Measurements from ENCODE around the gene SCRN3.

DNA sequence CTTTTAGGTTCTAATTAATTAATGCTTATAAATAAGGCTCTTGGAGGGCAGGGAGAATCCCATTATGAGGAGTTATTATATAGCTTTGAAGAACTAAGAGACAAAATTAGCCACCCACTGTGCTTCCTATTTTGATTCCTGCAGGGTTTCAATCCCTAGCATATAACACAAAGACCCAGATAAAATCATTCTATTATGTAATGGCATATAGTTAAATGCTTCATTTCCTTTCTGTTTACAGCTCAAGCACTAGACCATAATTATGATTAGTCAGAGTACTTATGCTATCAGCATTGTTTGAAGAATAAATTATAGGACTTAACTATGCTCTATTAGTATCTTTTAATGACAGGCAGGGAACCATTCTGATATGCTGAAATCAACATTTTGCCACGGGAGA lies 82.2 kb downstream of the SCRN3 start:
- TF ChIP-seq CTCF (IDR thresholded peaks at IDR 0.05; ENCODE audit: insufficient read depth, low read length, poor library complexity, severe bottlenecking) (no peak), EZH2phosphoT487 (conservative IDR thresholded peaks at IDR 0.05; ENCODE audit: low read length) (no peak)
